Caco-2 (cell line): ENCODE results near the gene TENM4. TPM values are rescaled to one million over a fixed set of nuclear protein-coding genes. Genes with fewer than 3 reads are reported as not detected.

Source experiments
- BruUV-seq: library from RNA; stranded (reverse); fragments of 400-500 nt; replicated peaks from 2 replicates; lab custom pipeline; 2021; lab: Mats Ljungman, UMichigan
- CTCF ChIA-PET: fragments of 300-600 bp; sonication (Branson Sonifier 250); formaldehyde crosslinking; loops from one replicate; lab custom pipeline; 2022; ENCODE audit warnings: antibody characterized with exemption; lab: Charles Lee
- POLR2A ChIA-PET: fragments of 300-600 bp; sonication (Branson Sonifier 250); formaldehyde crosslinking; loops from one replicate; lab custom pipeline; 2022; ENCODE audit warnings: antibody characterized with exemption; lab: Charles Lee
- DNase-seq, 2 experiments: peaks; one replicate each; pipeline versions ENCODE4 v3.0.0 to v3.0.0-alpha.2; 2020 to 2022
- H3K27me3 ChIP-seq: replicated peaks from 2 replicates; pipeline ENCODE4 v1.6.0; 2011; ENCODE audit warnings: low read length; ENCODE audit not compliant: control insufficient read depth, insufficient read depth
- H3K36me3 ChIP-seq: 2 replicates; pipeline ENCODE4 v1.5.1; 2011; ENCODE audit warnings: low read length; ENCODE audit not compliant: control insufficient read depth, insufficient read depth
- H3K4me1 ChIP-seq: fragments of 250-450 bp; sonication (Bioruptor Pico); 2 replicates; pipeline ENCODE4 v1.5.1; 2020; ENCODE audit warnings: mild to moderate bottlenecking
- H3K4me3 ChIP-seq: 2 replicates; pipeline ENCODE4 v1.5.1; 2011; ENCODE audit warnings: low read depth, mild to moderate bottlenecking, control low read depth, low read length
- H3K9me3 ChIP-seq: fragments of 250-450 bp; sonication (Bioruptor Pico); 2 replicates; pipeline ENCODE4 v1.5.1; 2020; ENCODE audit warnings: mild to moderate bottlenecking, moderate library complexity
- H3K27ac Mint-ChIP-seq: one replicate; pipeline ENCODE4 v1.8.0; 2022; ENCODE audit warnings: mixed read lengths; ENCODE audit not compliant: unreplicated experiment
- H3K27me3 Mint-ChIP-seq: one replicate; pipeline ENCODE4 v1.8.0; 2022; ENCODE audit warnings: mixed read lengths; ENCODE audit not compliant: insufficient read depth, unreplicated experiment
- H3K36me3 Mint-ChIP-seq: one replicate; pipeline ENCODE4 v1.8.0; 2022; ENCODE audit warnings: mild to moderate bottlenecking, mixed read lengths; ENCODE audit not compliant: insufficient read depth, unreplicated experiment
- H3K4me1 Mint-ChIP-seq: one replicate; pipeline ENCODE4 v1.8.0; 2022; ENCODE audit warnings: low read depth, mixed read lengths; ENCODE audit not compliant: unreplicated experiment
- H3K4me3 Mint-ChIP-seq: one replicate; pipeline ENCODE4 v1.8.0; 2022; ENCODE audit warnings: mild to moderate bottlenecking, moderate library complexity, mixed read lengths; ENCODE audit not compliant: unreplicated experiment
- H3K9me3 Mint-ChIP-seq: one replicate; pipeline ENCODE4 v1.8.0; 2022; ENCODE audit warnings: mixed read lengths; ENCODE audit not compliant: unreplicated experiment
- intact Hi-C: fragments of 100-400 bp; cut with micrococcal nuclease; formaldehyde crosslinking; loops from one replicate; pipeline ENCODE4 v1.10.0; 2022; ENCODE audit not compliant: unreplicated experiment
- total RNA-seq: library from RNA; stranded (reverse); gene quantifications from 2 replicates; pipeline ENCODE4 v1.2.3, GENCODE V29; 2022
- TF ChIP-seq, protein P1 (sequence below), 2 experiments: fragments of 200-600 bp in 1 of 2; IDR thresholded peaks; 1 replicate in 1 of 2; 2 replicates in 1 of 2; pipeline versions ENCODE4 v1.5.1 to v1.8.0; 2011 to 2022; ENCODE audit warnings: antibody characterized with exemption in 1 of 2, control low read depth in 1 of 2, inconsistent platforms in 1 of 2, low read depth in 1 of 2, low read length in 1 of 2, mild to moderate bottlenecking in 1 of 2, moderate library complexity in 1 of 2; ENCODE audit not compliant: insufficient read depth in 1 of 2, severe bottlenecking in 1 of 2, unreplicated experiment in 1 of 2

TENM4 gene
- total RNA-seq, 1 experiment from 2014 or later: 1.1 TPM

DNA sequence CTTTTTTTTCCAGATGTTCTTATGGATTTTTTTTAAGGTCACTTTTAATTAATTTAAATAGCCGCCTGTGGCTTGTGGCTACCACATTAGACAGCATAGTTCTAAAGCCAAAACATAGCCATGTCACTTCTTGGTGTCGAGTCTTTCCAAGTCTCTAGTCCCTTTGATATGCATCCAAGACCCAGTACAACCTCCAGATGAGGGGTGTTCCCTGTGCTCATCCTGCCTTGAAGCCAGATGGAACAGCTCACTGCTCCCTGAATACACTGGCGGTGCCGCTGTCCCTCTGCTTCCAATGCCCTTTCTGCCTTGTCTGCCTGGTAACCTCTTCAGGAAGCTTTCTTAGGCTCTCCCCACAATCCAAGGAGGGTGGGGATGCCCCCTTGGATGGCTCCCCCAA, 338.0 kb downstream of the TENM4 start:
- Histone ChIP-seq H3K4me1 (peaks cover 7% of the 10 kb centered on the region; the same call in 1 of the 2 replicates), H3K4me3 (no peak overlapping the region), H3K36me3 (no peaks in the 10 kb centered on the region), H3K27me3 (no peaks in the 10 kb centered on the region), H3K9me3 (no peaks in the 10 kb centered on the region)
- ChIA-PET POLR2A (no interaction called here), CTCF (interaction anchor here (1.0 kb wide), 1 partner anchor 15 kb away, joined by 7 read pairs; no protein-coding TSS in a partner anchor)
- H3K4me1 Mint-ChIP-seq: peaks cover 6% of the 10 kb centered on the region
- no peaks in the 10 kb centered on the region for H3K36me3 Mint-ChIP-seq
- H3K9me3 Mint-ChIP-seq: no peaks in the 10 kb centered on the region
- intact Hi-C loops: no loop called here
- H3K27ac Mint-ChIP-seq: no peak overlapping the region
- no peak for DNase-seq
- no TSS peak for BruUV-seq
- H3K4me3 Mint-ChIP-seq: no peak overlapping the region
- TF ChIP-seq, protein P1, sequence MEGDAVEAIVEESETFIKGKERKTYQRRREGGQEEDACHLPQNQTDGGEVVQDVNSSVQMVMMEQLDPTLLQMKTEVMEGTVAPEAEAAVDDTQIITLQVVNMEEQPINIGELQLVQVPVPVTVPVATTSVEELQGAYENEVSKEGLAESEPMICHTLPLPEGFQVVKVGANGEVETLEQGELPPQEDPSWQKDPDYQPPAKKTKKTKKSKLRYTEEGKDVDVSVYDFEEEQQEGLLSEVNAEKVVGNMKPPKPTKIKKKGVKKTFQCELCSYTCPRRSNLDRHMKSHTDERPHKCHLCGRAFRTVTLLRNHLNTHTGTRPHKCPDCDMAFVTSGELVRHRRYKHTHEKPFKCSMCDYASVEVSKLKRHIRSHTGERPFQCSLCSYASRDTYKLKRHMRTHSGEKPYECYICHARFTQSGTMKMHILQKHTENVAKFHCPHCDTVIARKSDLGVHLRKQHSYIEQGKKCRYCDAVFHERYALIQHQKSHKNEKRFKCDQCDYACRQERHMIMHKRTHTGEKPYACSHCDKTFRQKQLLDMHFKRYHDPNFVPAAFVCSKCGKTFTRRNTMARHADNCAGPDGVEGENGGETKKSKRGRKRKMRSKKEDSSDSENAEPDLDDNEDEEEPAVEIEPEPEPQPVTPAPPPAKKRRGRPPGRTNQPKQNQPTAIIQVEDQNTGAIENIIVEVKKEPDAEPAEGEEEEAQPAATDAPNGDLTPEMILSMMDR (IDR thresholded peaks at IDR 0.05; ENCODE audit: insufficient read depth in 1 of 2, low read depth in 1 of 2, low read length in 1 of 2, severe bottlenecking in 1 of 2, unreplicated experiment in 1 of 2): no peak
- peaks cover 8% of the 10 kb centered on the region for H3K27me3 Mint-ChIP-seq

GRCh38 chr11:79101656-79102055, 339.2 kb downstream of the TENM4 start:
- ChIA-PET POLR2A (no interaction called here), CTCF (interaction anchor here (1.0 to 4.7 kb wide), 2 partner anchors 14 to 455 kb away, joined by 7 to 67 read pairs; no protein-coding TSS in a partner anchor)
- DNase-seq: no peak
- Mint-ChIP-seq H3K9me3 (no peaks in the 10 kb centered on the region), H3K4me3 (no peak overlapping the region), H3K27ac (no peak overlapping the region), H3K36me3 (no peaks in the 10 kb centered on the region), H3K27me3 (peaks cover 6% of the 10 kb centered on the region), H3K4me1 (peaks cover 6% of the 10 kb centered on the region)
- Histone ChIP-seq H3K27me3 (no peaks in the 10 kb centered on the region), H3K4me3 (no peak overlapping the region), H3K9me3 (no peaks in the 10 kb centered on the region), H3K4me1 (peaks cover 9% of the 10 kb centered on the region; the same call in 1 of the 2 replicates), H3K36me3 (no peaks in the 10 kb centered on the region)
- BruUV-seq: no TSS peak
- TF ChIP-seq, protein P1 (IDR thresholded peaks at IDR 0.05; ENCODE audit: insufficient read depth in 1 of 2, low read depth in 1 of 2, low read length in 1 of 2, severe bottlenecking in 1 of 2, unreplicated experiment in 1 of 2): no peak
- intact Hi-C loops: no loop called here

DNA sequence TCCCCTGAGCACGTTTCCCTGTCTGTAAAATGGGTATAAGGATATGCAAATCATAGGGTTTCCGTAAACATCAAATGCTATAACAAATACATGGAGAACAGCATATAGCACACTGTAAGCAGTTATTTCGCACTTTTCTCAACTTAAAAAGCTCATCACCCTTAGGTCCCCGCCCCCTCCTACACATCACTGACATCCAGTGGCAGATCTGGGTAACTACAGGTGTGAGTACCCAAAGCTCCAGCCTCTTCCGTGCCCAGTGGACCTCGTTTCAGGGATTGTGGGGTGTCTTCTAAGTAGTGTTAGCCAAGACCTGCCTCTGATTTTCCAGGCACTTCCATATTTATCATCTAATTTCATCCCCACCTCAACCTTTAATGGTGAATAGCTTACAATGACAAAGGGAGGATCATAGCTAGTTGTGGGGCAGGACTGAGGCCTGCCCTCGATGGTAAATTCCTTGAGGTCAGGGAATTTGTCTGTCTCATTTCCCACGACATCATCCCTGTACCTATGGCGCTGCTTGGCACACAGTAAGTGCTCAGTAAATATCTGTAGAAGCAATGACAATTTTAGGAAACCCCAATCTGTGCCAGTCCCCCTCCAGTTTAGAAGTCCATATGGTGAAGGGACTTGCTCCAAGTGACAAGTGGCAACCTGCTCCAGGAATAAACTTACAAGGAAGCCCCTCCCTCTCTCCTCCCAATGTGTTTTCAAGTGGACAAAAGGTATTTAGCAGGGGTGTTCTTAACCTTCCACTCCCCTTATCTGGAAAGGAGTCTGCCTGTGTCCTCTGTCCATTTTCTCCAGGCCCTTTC, 340.5 kb downstream of the TENM4 start:
- POLR2A ChIA-PET: no interaction called here
- peaks cover 6% of the 10 kb centered on the region for H3K27me3 Mint-ChIP-seq
- H3K27ac Mint-ChIP-seq: no peak overlapping the region
- Histone ChIP-seq H3K4me1 (peaks cover 9% of the 10 kb centered on the region; the same call in 1 of the 2 replicates), H3K27me3 (no peaks in the 10 kb centered on the region), H3K36me3 (no peaks in the 10 kb centered on the region), H3K9me3 (no peaks in the 10 kb centered on the region), H3K4me3 (no peak overlapping the region)
- TF ChIP-seq, protein P1 (IDR thresholded peaks at IDR 0.05; ENCODE audit: insufficient read depth in 1 of 2, low read depth in 1 of 2, low read length in 1 of 2, severe bottlenecking in 1 of 2, unreplicated experiment in 1 of 2): peak; percentile 86 to 90
- peak; percentile 68 to 73 for DNase-seq
- H3K4me1 Mint-ChIP-seq: peaks cover 6% of the 10 kb centered on the region
- CTCF ChIA-PET: interaction anchor here (0.5 to 4.7 kb wide), 30 partner anchors 9 to 454 kb away, joined by 3 to 67 read pairs (median 5); no protein-coding TSS in a partner anchor
- no TSS peak for BruUV-seq
- no peaks in the 10 kb centered on the region for H3K36me3 Mint-ChIP-seq
- intact Hi-C loops: loop anchor here (1.0 kb wide), 5 partner anchors 12 to 455 kb away; no protein-coding TSS in a partner anchor
- no peaks in the 10 kb centered on the region for H3K9me3 Mint-ChIP-seq
- no peak overlapping the region for H3K4me3 Mint-ChIP-seq
